Measurements from ENCODE around the gene AFM.
"Not testable (repeated sequence)": the region's sequence is repeated elsewhere in the genome, so short reads cannot be mapped to it uniquely, and the experiment has no call there.

DNA sequence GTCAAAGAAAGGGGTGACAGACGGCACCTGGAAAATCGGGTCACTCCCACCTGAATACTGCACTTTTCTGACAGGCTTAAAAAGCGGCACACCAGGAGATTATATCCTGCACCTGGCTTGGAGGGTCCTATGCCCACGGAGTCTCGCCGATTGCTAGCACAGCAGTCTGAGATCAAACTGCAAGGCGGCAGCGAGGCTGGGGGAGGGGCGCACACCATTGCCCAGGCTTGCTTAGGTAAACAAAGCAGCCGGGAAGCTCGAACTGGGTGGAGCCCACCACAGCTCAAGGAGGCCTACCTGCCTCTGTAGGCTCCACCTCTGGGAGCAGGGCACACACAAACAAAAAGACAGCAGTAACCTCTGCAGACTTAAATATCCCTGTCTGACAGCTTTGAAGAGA, 69.3 kb downstream of the AFM start:
- TF ChIP-seq JUN (IDR thresholded peaks at IDR 0.05); CTCF (IDR thresholded peaks at IDR 0.05); ZNF302 (CRISPR knock-in tag; IDR thresholded peaks at IDR 0.05); POLR2A (IDR thresholded peaks at IDR 0.05; ENCODE audit: low read length): not testable (repeated sequence)

Data from A549 (cell line).